ENCODE data around the gene TSHR. TPM values are rescaled to one million over a fixed set of nuclear protein-coding genes. Genes with fewer than 3 reads are reported as not detected.

Gene TSHR
- total RNA-seq, 2 experiments from 2014 or later, result not detected

GRCh38 chr14:81162941-81163340 is 207.5 kb downstream of the TSHR start:
- CTCF ChIA-PET, result interaction anchor here (1.1 to 1.7 kb wide), 3 partner anchors 166 to 208 kb away, joined by 4 to 11 read pairs (median 5); partner anchors contain the start of gene TSHR
- POLR2A ChIA-PET, result no interaction called here

DNA sequence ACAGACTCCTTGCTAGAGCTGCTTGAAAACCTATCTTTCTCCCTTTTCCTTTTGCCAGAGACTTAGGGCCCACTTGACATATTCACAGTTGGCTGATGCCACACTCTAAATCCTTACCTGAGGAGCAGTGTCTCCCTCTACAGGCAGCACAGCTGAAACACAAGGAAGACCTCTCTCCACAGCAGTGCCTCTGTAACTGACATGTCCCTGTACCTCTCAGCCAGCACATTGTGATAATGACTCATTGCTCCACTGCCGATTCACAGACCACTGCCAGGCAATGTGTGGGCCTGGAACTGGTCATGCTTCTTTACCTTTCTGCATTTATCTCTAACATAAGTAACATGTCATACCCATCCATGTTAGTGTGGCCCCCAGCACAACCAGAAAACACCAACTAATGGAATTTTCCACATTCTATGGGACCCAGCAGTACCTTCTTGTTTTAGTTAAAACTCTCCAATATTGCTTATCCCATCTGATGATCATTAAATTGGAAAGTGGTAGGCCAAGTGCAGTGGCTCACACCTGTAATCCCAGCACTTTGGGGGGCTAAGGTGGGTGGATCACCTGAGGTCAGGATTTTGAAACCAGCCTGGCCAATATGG is 208.8 kb downstream of the TSHR start:
- POLR2A ChIA-PET, result interaction anchor here (1.5 kb wide), 1 partner anchor 57 kb away, joined by 3 read pairs; the partner anchor contains the start of gene GTF2A1
- CTCF ChIA-PET, result interaction anchor here (0.9 to 1.7 kb wide), 5 partner anchors 11 to 209 kb away, joined by 4 to 11 read pairs (median 5); partner anchors contain the start of gene TSHR

DNA sequence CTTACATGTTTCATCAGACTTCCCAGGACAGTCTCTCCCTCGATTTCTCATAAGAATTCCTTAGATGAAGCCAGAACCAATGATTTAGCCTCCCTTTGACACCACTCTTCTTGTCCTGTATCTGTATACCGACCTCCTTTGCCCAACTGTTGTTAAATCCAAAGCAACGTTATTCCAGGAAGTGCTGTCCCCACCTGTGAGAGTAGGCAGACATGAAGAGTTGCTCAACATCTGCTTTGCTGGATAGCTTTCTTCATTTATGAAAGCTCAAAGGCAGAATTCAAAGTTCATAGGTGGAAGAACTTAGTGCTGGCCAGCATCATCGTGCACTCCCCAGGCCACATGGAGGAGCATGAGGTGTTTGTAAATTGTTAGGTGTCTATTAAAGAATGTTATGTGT is 209.8 kb downstream of the TSHR start:
- POLR2A ChIA-PET, result interaction anchor here (1.5 kb wide), 1 partner anchor 56 kb away, joined by 3 read pairs; the partner anchor contains the start of gene GTF2A1
- CTCF ChIA-PET, result no interaction called here

DNA sequence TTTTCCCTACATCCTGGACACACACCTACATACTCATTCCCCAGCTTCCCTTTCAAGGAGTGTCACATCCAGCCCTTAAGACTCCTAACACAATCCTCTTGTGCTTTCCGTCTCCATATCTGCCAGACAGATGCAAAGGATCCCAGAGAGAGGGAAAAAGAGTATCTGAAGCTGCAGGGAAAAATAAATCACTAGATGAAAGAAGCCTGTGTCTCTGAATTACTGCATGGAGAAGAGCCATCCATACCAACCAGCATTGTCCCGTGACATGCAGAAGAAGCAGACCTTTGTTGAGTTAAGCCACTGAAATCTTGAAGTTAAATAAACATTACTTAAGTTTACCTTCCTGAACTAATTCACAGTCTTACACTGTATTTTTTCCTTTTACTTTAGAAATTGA is 210.7 kb downstream of the TSHR start:
- ChIA-PET POLR2A (interaction anchor here (0.6 kb wide), 1 partner anchor 27 kb away, joined by 4 read pairs; no protein-coding TSS in a partner anchor), CTCF (interaction anchor here (3.0 kb wide), 1 partner anchor 178 kb away, joined by 8 read pairs; no protein-coding TSS in a partner anchor)

DNA sequence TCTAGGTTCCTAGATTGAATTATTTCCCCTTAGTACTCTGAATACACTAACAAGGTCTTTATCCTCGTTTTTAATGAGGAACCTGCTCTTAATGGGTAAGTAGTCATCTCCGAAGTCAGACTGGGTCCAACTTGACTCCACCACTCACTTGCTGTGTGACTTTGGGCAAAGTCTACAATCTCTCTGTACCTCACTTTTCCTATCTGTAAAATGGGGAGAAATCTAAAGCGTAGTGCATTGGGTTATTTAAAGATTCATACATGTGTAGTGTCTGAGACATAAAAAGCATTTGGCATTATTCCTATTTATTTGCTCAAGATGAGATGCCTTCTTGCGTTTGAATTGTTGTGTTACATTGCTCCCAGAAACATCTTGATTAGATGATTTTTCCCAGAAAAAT is 213.8 kb downstream of the TSHR start:
- ChIA-PET CTCF (interaction anchor here (1.1 to 1.3 kb wide), 2 partner anchors 44 to 223 kb away, joined by 3 read pairs; no protein-coding TSS in a partner anchor), POLR2A (interaction anchor here (1.3 kb wide), 1 partner anchor 173 kb away, joined by 4 read pairs; no protein-coding TSS in a partner anchor)

GRCh38 chr14:81169711-81170103 is 214.3 kb downstream of the TSHR start:
- ChIA-PET POLR2A (interaction anchor here (0.6 to 1.7 kb wide), 3 partner anchors 51 to 226 kb away, joined by 3 to 6 read pairs (median 4); partner anchors contain the start of gene GTF2A1), CTCF (interaction anchor here (0.7 to 1.7 kb wide), 6 partner anchors 9 to 223 kb away, joined by 3 to 5 read pairs (median 4); partner anchors contain the start of genes GTF2A1 and TSHR)

GRCh38 chr14:81170104-81170828 is 214.8 kb downstream of the TSHR start:
- ChIA-PET POLR2A (interaction anchor here (0.6 to 1.7 kb wide), 4 partner anchors 49 to 227 kb away, joined by 3 to 6 read pairs (median 4); partner anchors contain the start of gene GTF2A1), CTCF (interaction anchor here (0.7 to 1.7 kb wide), 9 partner anchors 10 to 230 kb away, joined by 3 to 5 read pairs (median 3); partner anchors contain the start of genes GTF2A1 and TSHR)

- ChIA-PET CTCF (interaction anchor here (0.8 to 1.7 kb wide), 6 partner anchors 10 to 230 kb away, joined by 3 to 5 read pairs (median 3); partner anchors contain the start of genes GTF2A1 and TSHR), POLR2A (interaction anchor here (1.5 to 1.7 kb wide), 2 partner anchors 48 to 50 kb away, joined by 5 to 6 read pairs; partner anchors contain the start of gene GTF2A1)
Measured at GRCh38 chr14:81170829-81171195, 215.4 kb downstream of the TSHR start.

DNA sequence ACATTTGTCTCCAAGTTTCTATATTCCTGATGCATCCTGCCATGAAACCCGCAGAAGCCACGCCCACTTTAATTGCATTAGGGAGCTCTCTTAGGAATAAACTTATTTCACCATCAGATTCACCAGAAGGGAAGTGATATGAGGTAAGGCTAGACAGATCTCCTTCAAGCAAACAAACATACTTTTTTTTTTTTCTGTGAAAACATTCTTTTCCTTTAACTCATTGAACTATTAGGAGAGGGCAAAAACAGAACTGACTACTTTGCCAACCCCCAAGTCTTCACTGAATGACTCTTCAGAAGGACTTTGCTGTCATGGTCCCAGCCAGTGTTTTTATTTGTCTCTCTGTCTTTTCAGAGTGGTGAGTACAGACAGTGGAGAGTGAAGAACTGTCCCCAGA is 216.9 kb downstream of the TSHR start:
- ChIA-PET POLR2A (interaction anchor here (1.0 kb wide), 1 partner anchor 47 kb away, joined by 3 read pairs; no protein-coding TSS in a partner anchor), CTCF (no interaction called here)

GRCh38 chr14:81172881-81173280 is 217.5 kb downstream of the TSHR start:
- POLR2A ChIA-PET, result interaction anchor here (1.0 kb wide), 1 partner anchor 46 kb away, joined by 3 read pairs; no protein-coding TSS in a partner anchor
- CTCF ChIA-PET, result no interaction called here

- POLR2A ChIA-PET, result no interaction called here
Measured at GRCh38 chr14:81176241-81176640, 220.8 kb downstream of the TSHR start.

GRCh38 chr14:81177225-81177624 is 221.8 kb downstream of the TSHR start:
- POLR2A ChIA-PET, result no interaction called here
- CTCF ChIA-PET, result no interaction called here

More at GRCh38 chr14:81176241-81176640, 220.8 kb downstream of the TSHR start:
- CTCF ChIA-PET, result interaction anchor here (0.6 to 1.4 kb wide), 3 partner anchors 12 to 295 kb away, joined by 3 to 6 read pairs (median 3); no protein-coding TSS in a partner anchor

GRCh38 chr14:81178063-81178462 is 222.6 kb downstream of the TSHR start:
- ChIA-PET CTCF (no interaction called here), POLR2A (no interaction called here)

DNA sequence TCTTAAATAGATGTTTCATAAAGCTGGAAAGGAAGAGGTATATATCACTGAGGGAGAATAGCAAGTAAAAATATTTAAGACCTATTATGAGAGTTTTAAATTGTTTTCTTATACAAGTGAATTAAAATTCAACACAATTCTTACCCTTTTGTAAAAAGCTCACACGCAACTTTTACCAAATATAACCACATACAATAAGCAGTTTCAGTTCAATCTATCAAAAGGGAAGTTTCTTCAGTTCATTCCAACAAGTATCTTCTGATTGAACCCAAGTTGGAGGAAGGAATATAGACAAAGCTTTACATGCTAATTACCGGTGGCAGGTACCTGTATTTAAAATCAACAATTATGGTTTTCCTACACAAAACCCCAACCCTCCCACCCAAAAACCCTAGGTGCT is 224.2 kb downstream of the TSHR start:
- ChIA-PET POLR2A (no interaction called here), CTCF (no interaction called here)

DNA sequence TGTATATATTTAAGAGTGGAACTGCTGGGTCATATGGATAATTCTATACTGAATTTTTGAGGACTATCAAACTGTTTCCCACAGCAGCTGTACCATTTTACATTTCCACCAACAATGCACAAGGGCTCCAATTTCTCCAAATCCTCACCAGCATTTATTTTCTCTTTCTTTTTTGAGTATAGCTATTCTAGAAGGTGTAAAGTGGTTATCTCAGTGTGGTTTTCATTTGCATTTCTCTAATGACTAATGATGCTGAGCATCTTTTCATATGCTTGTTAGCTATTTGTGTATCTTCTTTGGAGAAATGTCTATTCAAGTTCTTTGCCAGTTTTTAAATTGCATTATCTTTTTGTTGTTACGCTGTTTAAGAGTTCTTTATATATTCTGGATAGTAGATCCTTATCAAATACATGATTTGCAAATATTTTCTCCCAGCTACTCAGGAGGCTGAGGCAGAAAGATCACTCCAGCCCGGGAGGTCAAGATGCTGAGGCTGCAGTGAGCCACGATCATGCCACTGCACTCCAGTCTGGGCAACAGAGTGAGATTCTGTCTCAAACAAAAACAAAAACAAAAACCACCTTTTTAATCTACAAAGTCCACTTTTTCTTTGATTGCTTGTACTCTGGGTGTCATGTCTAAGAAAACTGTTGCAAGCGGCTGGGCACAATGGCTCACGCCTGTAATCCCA is 232.6 kb downstream of the TSHR start:
- ChIA-PET POLR2A (no interaction called here), CTCF (no interaction called here)

DNA sequence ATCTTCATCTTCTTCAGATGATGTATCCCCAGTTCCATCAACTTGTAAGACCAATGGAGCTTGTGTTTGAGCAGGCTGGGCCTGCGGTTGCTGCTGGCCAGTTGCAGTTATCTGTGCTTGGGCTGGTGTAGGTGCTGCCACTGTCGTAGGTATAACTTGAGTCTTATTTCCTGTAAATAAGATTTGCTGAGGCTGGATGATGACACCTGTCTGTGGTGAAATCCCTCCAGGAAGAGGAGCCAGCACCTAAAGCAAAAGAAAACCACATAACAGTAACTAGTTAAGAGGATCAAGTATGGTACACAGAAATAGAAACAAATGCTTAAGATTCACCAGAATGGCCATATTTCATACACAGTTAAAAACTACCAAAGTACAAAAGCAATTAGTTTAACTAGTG is 237.2 kb downstream of the TSHR start:
- CTCF ChIA-PET, result no interaction called here
- POLR2A ChIA-PET, result no interaction called here

GRCh38 chr14:81193924-81194633 is 238.7 kb downstream of the TSHR start:
- CTCF ChIA-PET, result no interaction called here

More at GRCh38 chr14:81193924-81194633, 238.7 kb downstream of the TSHR start:
- POLR2A ChIA-PET, result no interaction called here

Data from activated CD8-positive, alpha-beta memory T cell treated with anti-CD3 and anti-CD28 coated beads for 36 hours (primary cell).